Lung (tissue), 12 donors: ENCODE results near the gene DGKB. TPM values are rescaled to one million over a fixed set of nuclear protein-coding genes. Genes with fewer than 3 reads are reported as not detected.
A peak's percentile ranks its signal among the peaks of the same experiment; 100 is the strongest.

Source experiments
- ATAC-seq: fragments of 200-7000 bp; cut with Tn5 transposase; one replicate; pipeline ENCODE4 v1.9.1; 2020; ENCODE audit warnings: moderate number of reproducible peaks; ENCODE audit not compliant: insufficient read depth, low FRiP score
- DNase-seq, 3 donors: peaks; one replicate each; pipeline ENCODE4 v3.0.0-alpha.2; 2013 to 2017
- H3K27ac ChIP-seq, 2 donors: one replicate each; pipeline ENCODE4 v1.5.1; 2013; ENCODE audit warnings: mild to moderate bottlenecking in 2 of 2, moderate library complexity in 2 of 2, control low read depth in 1 of 2, inconsistent platforms in 1 of 2, low read depth in 1 of 2, low read length in 1 of 2
- H3K27me3 ChIP-seq, 3 donors: one replicate each; pipeline ENCODE4 v1.5.1; 2013; ENCODE audit warnings: low read length in 2 of 3; ENCODE audit not compliant: control insufficient read depth in 3 of 3, insufficient read depth in 3 of 3
- H3K36me3 ChIP-seq, 4 donors: one replicate each; pipeline ENCODE4 v1.5.1; 2013; ENCODE audit warnings: low read length in 4 of 4, mild to moderate bottlenecking in 1 of 4, moderate library complexity in 1 of 4; ENCODE audit not compliant: control insufficient read depth in 4 of 4, insufficient read depth in 4 of 4
- H3K4me1 ChIP-seq, 5 donors: one replicate each; pipeline ENCODE4 v1.5.1; 2013; ENCODE audit warnings: low read length in 5 of 5, mild to moderate bottlenecking in 2 of 5, moderate library complexity in 1 of 5; ENCODE audit not compliant: control insufficient read depth in 5 of 5, insufficient read depth in 5 of 5
- H3K4me3 ChIP-seq: one replicate; pipeline ENCODE4 v1.5.1; 2013; ENCODE audit warnings: mild to moderate bottlenecking, control low read depth, moderate library complexity
- H3K9ac ChIP-seq, 2 donors: one replicate each; pipeline ENCODE4 v1.5.1; 2013; ENCODE audit warnings: low read length in 2 of 2, control low read depth in 1 of 2; ENCODE audit not compliant: insufficient read depth in 1 of 2
- H3K9me3 ChIP-seq, 4 donors: one replicate each; pipeline ENCODE4 v1.5.1; 2013; ENCODE audit warnings: low read length in 3 of 4, mild to moderate bottlenecking in 1 of 4, moderate library complexity in 1 of 4; ENCODE audit not compliant: control insufficient read depth in 4 of 4, insufficient read depth in 3 of 4
- CTCF ChIP-seq: IDR thresholded peaks from 2 replicates; pipeline ENCODE4 v1.5.1; 2012; ENCODE audit warnings: mild to moderate bottlenecking; ENCODE audit errors: control extremely low read depth, extremely low read depth
- WGBS, 2 donors: extraction: QIAGEN DNeasy Blood & Tissue Kit; methylation state at CpG; one replicate each; pipeline ENCODE4 v1.1.7; 2013; 5-methylcytosine and 5-hydroxymethylcytosine counted together
- polyA plus RNA-seq, 2 donors: library from polyadenylated mRNA; stranded (reverse); fragments of 200-250 nt; gene quantifications; one replicate each; pipeline ENCODE4 v1.2.1, GENCODE V29; 2013
- total RNA-seq, 2 donors: library from RNA; depleted of rRNA in 1 of 2; stranded (reverse); fragments of >200 nt in 1 of 2; gene quantifications; one replicate each; pipeline ENCODE4 v1.2.1, GENCODE V29; 2014 to 2021
- donor health status: control.
- donor health status: control.
- donor health status: Bipolar disorder and iron deficiency.
- donor health status: healthy.
- donor health status: DM: yes; HTN: yes; CAD: no.

The DGKB gene
- total and polyA plus RNA-seq, 4 donors: under 0.01 to 0.57 (median 0.06) TPM; not detected in 1

GRCh38 chr7:14226126-14226525 is 676.4 kb downstream of the DGKB start:
- 85 to 90% methylated on average over 2 of the region's 2 CpGs for WGBS, 2 donors
- no peak for ATAC-seq
- H3K27me3 ChIP-seq: no peaks in the 10 kb centered on the region
- H3K9me3 ChIP-seq: no peaks in the 10 kb centered on the region
- H3K27ac ChIP-seq: no peak overlapping the region
- DNase-seq: no peak
- no peak for TF ChIP-seq CTCF
- H3K9ac ChIP-seq: no peak overlapping the region
- no peaks in the 10 kb centered on the region for H3K4me1 ChIP-seq
- no peaks in the 10 kb centered on the region for H3K36me3 ChIP-seq
- H3K4me3 ChIP-seq: no peak overlapping the region

- Histone ChIP-seq H3K4me1 (no peaks in the 10 kb centered on the region), H3K27ac (peak overlapping the region in 1 of 2 donors; percentile 53), H3K9ac (no peak overlapping the region), H3K27me3 (no peaks in the 10 kb centered on the region), H3K9me3 (no peaks in the 10 kb centered on the region), H3K36me3 (no peaks in the 10 kb centered on the region), H3K4me3 (no peak overlapping the region)
- DNase-seq: no peak
- no peak for ATAC-seq
- no peak for TF ChIP-seq CTCF
Measured at GRCh38 chr7:14219125-14219524, 683.4 kb downstream of the DGKB start.

GRCh38 chr7:14218338-14218737 is 684.2 kb downstream of the DGKB start:
- Histone ChIP-seq H3K9me3 (no peaks in the 10 kb centered on the region), H3K27me3 (no peaks in the 10 kb centered on the region), H3K9ac (no peak overlapping the region), H3K27ac (no peak overlapping the region), H3K4me1 (no peaks in the 10 kb centered on the region), H3K4me3 (no peak overlapping the region), H3K36me3 (no peaks in the 10 kb centered on the region)
- no peak for ATAC-seq
- 87 to 97% methylated on average over 1 of the region's 1 CpG for WGBS, 2 donors
- DNase-seq: no peak
- TF ChIP-seq CTCF: no peak

GRCh38 chr7:14209896-14210484 is 692.6 kb downstream of the DGKB start:
- ATAC-seq (no peak), DNase-seq (no peak)
- Histone ChIP-seq H3K9ac (no peak overlapping the region), H3K4me1 (no peaks in the 10 kb centered on the region), H3K9me3 (no peaks in the 10 kb centered on the region), H3K27me3 (no peaks in the 10 kb centered on the region), H3K4me3 (no peak overlapping the region), H3K27ac (no peak overlapping the region), H3K36me3 (no peaks in the 10 kb centered on the region)
- WGBS, 2 donors: 61 to 81% methylated on average over 1 of the region's 1 CpG
- TF ChIP-seq CTCF: no peak
